ENCODE measurements around the gene KDELR3.

Gene KDELR3

DNA sequence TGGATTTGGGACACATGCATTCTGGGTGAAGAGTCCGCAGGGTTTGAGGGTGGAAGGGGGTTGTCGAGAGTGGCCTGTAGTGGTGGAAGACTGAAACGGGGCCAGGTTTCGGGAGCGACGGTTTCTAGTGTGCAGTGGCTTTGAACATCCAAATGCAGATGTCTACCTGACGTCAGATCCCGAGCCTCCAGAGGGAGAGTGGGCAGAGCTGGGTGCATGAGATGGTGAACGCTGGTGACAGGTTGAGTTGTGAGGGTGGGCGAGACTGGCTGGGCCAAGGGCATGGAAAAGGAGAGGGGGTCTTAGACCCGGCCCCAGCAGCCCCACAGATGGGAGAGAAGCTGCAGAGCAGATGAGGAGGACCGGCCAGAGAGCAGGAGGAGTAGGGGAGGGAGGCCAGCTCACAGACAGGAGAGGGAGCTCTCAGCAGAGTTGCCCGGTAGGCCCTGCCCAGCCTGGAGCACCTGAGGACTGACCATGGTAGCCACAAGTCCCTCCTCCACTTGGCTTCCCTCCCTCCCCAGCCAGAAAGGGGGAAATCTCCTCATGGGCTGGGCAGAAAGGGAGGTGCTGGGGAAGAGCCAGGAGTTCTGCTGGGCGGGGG is 27.0 kb upstream of the KDELR3 start:
- no peak for DNase-seq

DNA sequence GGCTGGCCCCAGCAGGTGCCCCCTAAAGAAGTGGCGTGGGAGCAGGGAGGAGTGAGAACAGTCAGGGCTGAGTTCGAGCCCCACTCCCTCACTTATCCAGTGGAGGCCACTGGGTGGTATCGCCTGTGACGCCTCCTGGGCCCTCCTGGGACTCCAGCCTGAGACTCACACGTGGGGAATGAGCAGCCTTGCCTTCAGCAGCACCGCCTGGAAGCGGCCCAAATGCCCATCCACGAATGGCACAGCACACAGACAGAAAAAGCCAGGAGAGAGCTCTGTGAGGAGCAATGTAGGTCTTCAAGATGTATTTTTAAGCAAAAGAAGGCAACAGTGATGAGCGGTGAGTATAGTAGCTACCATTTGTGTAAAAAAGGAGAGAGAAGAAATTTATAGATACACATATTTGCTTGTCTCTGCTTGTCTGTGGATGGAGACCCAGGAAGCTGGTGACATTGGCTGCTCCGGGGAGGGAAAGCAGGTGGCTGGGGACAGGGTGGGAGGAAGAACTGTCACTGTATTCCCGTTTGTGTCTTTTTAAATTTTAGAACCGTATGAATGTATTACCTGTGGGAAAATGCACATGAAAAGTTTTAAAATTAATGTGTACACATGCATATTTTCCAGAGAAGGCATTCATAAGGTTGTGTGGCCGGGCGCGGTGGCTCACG is 26.1 kb upstream of the KDELR3 start:
- no peak for DNase-seq

DNA sequence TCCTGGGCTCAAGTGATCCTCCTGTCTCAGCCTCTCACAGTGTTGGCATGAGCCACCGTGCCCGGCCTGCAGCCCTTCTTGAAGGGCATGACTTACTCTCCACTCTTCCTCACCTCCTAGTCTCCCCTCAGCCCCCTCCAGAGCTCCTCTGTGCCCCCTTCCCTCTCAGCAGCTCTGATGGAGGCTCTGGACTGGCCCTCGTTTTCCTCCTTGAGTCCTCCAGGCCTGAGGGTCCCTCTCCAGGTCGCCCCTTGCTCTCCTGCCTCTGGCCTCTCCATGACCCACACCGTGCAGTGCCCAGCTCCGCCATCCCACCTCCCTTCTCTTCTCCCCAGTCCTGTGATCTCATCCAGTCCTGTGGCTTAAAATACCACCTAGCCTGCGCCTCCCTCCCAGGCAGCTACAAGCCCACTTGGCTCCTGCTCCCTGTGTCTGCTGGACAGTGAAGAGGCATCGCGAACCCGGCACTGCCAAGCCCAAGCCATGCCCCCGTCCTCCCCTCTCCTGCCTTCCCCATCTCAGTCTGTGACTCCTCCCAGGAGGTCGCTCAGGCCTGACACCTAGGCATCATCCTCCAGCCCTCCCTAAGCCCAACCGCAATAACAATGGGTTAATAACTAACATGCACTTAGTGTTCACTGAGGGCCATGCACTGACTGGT is 24.8 kb upstream of the KDELR3 start:
- no peak for DNase-seq

DNA sequence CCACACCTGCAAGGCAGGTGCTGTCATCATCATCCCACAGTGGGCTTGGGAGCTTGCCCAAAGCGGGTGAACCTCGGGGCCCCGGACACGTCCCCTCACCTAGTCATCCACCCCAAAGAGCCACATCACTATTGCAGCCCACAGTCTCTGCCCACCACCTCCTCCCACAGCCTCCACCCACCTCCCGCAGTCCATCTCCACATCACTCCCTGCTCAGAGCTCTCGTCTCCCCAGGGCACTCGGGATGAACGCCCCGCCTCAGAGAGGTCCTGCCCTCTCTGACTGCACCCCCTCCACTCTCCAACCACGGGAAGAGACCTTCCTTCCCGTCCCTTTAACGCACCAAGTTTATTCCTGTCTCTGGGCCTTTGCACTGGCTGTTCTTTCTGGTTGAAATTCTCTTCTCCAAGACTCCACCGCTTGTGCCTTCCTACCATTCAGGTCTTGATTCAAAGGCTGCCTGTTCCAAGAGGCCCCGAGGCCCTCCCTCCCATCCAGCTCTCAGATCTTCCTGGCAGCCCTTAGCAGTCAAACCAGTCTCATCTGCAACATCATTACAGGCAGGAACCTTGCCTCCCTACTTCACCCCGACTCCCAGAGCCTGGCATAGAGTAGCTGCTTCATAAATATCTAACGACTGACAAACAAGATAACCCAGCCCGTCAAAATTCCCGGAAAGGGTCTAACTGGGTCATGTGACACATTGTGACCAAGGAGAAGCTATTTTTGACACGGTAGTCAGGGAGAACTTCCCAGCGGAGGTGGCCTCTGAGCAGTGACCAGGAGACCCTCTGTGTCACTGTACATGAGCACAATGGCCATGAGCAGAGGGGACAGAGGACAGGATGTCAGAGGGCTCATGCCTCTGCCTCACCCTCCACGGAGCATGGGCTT is 24.0 kb upstream of the KDELR3 start:
- DNase-seq, result no peak

DNA sequence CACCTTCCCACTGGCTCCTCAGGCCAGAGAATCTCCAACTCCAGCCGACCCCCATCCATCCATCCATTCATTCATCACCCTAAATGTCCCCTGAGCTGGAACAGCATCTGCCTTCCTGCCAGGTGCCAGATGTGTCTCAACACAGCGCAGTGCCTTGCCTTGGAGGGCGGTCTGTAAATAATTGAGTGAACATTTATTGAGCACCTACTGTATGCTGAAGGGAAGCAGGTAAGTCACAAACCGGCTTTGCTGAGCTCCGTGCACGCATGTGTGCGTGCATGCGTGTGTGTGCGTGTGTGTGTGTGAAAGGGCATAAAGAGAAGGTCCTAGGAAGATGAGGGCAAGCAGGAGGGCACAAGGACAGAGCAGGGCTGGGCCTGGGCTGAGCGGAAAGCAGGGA is 23.1 kb upstream of the KDELR3 start:
- no peak for DNase-seq

DNA sequence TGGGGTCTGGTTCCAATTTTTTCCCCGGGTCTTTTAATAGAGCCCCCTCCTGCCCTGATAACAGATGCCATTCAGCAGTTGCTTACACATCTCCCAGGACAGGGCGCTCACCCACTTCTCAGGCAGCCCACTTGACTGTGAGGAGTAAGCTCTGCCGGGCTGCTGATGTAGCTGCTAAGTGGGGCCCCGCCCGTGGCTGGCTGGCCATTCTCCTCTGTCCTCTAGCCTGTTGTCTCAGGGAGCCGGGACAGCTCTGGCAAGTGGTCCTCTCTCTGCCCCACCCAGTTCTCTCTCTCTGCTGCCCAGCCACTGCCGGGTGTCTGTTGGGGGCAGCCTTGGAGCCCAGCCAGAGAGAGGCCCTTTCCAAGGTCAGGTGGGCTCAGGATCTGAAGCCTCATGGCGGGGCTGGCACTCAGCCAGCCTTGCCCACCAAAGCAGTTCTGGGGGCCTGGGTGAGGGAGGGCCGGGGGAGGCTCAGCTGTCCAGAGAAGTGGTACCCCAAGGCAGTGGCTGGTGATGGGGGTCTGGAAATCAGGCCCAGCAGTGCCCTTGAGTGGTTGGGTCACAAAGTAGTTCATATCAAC is 21.8 kb upstream of the KDELR3 start:
- DNase-seq, result no peak

DNA sequence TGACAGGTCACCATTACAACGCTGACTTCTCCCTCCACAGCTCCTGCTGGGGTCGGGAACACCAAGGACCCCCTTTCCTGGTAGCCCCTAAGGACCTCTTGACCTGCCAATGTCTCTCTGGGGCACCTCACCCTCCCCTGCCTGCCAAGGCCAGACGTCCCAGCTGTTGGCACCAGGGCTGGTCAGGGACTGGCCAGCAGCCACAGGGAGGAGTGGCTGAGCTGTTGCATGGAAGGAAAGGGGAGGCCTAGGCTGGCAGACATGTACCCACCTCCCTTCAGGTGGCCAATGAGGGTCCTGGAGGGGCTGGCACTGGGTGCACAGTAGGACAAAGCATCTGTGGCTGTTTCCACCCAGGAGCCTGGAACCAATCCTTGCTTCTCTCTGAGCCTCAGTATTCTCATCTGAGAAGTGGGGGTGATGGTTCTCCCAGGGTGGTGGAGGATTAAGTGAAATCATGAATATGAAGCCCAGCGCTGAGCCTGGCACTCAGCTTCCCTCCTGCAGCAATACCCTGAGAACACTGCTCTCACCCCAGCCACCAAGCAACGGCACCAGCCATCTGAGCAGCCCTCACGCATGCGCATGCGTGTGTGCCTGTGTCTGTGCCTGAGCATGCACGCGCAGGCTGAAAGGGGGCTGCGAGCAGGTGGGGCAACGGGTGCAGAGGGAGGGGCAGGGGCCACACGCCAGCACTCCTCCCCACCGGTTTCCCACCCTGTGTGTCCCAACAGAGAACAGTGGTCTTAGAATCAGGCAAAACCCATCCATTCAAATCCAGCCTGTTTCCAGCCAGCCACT is 18.8 kb upstream of the KDELR3 start:
- no peak for DNase-seq

DNA sequence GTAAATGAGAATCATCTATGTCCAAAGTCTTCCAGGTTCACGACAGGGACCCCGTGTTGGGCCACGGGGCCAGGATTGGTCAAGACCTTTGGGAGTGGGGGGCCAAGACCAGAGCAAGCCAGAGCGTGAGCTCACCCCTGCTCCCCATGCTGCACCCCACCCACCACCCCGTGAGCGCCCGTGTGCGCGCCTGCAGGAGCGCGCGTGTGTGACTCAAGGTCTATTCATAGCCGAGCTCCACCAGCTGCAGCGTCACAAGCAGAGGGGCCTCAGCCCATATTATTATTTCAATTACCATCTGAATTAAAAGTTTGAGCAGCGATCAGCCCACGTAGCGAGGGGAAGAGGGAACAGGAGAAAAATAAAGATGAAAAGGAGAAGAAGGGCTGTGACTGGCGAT is 18.1 kb upstream of the KDELR3 start:
- DNase-seq, result no peak

DNA sequence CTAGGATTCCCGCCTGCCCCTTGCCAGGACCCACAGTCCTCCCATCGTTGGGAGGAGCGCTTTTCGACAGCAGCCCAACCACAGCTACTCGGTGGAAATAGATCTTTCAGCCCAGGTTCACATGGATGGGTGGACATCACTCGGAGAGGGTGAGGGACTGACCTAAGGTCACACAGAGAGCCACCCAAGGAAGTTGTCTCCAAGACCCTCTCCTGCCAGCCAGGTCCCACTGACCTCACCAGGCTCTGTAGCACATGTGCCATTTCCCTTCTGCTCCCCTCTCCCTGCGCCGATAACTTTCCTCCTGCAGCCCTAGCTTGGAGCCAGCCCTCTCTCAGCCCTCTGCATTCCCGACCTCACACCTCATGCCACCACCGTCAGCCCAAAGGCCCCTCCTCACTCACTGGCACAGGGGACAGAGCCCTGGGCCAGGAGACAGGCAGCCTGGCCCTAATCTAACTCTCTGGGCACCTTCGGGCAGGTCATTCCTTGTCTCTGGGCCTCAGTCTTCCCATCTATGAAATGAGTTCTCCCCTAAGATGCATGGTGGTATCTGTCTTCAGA is 17.6 kb upstream of the KDELR3 start:
- DNase-seq, result no peak

DNA sequence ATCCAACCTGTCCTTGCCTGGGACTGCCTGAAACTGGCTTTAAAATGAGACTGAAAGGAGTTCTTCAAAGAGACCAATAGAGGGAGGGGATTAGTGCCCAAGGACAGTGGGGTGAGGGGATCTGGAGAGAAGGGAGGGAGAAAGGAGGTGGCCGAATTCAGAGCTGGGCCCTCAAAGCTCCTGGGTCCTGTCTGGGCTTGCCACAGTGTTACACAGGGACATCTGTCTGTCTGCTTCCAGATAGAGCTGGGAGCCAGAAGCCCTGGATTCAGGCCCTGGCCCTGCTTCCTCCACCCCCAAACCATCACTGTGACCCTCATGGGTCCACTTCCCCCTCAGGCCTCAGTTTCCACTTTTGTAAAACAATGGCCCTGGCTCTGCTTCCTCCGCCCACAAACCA is 16.5 kb upstream of the KDELR3 start:
- no peak for DNase-seq

DNA sequence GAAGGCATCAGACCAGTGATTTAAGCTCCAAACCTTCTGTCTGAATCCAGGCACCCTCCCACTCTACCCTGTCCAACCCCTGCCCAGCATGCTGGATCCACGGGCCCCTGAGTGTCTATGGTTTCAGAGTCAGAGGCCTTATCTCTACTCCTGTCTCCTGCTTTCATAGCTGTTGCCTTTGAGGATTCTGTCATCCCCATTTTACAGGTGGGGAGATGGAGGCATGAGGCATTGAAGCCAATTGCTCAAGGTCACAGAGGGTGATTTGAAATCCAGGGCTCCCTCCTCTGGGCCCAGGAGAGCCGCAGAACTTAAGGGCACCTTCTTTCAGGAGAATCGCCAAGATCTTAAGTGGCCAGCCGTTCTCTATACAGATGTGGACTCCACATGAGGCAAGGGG is 16.0 kb upstream of the KDELR3 start:
- no peak for DNase-seq

DNA sequence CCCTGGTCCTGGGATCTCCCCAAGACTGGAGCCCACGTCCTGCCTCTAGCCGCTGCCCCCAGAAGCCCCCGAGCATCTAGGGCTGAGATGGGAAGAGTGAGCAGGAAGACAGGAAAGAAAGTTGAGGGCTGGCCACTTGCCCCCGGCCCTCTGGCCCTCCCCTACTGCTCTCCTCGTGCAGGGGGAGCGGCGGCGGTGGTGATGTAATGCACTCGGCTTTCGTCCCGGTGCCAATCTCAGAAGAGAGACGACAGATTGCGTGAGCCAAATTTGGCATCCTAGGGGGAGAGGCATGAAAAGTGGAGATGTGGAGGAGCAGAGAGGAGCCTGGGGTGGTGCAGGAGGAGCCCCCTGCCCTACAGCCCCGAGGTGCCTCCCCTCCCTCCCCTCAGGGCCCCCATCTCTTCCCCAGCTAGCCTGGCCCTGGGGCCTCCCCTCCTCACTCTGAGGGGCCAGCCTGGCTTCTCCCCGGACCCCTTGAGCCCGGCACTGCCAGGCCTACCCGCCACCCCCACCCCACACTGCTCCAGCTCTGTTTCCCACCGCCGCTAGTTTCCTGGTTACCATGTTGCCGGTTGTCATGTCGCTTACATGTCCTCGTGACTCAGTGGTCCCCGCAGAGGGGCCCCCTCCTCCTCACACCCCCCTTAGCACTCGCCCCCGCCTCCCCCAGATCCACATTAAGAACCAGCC is 15.4 kb upstream of the KDELR3 start:
- no peak for DNase-seq

DNA sequence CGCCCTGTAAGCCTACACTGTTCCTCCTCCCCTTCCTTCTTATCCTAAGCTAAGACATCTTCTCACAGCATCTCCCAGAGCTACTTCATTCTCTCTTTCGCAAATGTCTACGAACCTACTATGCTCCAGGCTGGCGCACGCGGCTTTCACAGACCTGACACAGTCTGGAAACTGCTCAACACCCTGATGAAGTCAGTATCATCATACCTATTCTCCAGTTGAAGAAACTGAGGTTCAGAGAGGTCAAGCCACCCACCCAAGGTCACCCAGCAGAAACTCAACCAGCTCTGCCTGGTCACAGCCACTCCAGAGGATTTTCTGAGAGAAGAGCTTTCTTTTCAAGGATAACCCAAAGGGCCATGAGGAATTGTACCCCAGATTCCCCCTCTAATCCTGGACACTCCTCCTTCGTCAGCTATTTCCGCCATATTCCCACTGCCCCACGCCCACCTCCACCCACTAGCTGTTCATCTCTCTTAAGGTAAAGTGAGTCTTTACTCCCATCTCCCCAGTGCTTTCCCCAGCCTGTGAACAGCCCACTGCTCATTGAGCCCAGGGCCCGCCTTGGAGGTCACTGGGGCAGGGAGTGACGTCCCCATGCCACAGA is 14.7 kb upstream of the KDELR3 start:
- no peak for DNase-seq

DNA sequence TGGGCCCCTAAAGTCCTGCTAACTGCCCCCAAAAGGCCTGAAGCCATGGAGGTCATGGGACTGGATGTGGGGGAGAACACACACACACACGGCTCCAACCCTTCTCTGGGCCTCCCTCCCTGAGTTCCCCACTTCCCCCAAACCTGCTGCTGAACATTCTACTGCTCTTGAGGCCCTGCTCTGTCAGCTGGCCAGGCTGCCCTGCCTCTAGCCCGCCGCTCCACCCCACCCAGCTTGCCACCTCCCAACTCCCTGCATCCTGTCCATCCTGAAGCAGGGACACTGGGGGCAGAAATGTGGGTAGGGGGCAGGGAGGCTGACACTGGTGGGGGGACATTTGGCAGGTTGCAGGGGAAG is 13.9 kb upstream of the KDELR3 start:
- no peak for DNase-seq

DNA sequence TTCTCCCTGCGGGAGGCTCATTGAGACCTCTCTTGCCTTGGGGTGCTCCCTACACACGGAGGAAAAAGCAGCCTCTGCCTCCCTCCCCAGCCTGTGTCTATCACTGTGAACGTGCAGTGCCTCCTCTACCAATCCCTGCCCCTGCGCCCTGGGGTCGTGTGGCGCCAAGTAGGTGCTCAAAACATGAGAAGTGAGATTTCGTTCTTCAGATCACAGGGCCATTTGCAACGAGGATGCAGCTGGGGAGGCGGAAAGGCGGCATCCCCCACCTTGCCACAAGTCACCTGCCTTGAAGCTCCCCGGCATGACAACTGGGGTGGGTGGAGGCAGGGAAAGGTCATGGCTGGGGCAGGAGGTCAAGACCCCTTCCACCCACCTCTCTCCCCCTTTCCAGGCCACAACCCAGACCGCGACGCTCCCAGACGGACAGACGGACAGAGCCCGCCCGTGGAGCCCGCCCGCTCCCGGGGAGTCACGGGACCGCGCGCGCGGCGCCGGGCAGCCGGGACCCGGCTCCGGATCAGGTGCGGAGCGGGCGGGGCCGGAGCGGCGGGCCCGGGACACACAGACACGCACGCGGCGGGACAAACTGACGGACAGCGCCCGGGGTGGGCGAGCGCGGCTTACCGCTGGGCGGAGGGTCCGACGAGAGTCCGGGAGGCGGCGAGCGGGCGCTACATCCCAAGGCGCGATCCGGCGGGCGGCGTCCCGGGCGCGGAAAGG is 13.4 kb upstream of the KDELR3 start:
- no peak for DNase-seq

DNA sequence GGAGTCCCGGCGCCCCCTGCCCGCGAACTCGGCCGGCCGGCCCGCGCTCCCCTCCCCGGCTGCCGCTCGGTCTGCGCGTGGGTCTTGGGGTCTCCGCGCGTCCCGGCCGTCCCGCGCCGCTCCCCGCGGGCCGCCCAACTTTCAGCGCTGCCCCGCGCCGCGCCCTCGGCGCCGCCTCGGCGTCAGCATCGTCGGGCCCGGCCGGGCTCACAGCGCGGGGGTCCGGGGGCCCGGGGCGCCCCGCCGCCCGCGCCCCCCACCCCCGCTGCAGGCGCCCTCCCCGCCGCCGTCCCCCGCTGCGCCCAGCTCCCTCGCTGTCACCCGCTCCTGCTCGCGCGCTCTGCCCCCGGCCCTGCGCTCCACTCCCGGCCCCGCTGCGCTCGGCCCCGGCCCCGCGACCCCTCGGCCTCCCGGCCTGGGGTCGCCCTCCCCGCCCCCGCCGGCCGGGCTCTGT is 12.8 kb upstream of the KDELR3 start, which contains the start of gene KCNJ4:
KCNJ4 (minus strand) TSS at position 124 of the 454 bp plus-strand sequence. CDS start 27,067 bp downstream, outside the sequence.
- no peak for DNase-seq

DNA sequence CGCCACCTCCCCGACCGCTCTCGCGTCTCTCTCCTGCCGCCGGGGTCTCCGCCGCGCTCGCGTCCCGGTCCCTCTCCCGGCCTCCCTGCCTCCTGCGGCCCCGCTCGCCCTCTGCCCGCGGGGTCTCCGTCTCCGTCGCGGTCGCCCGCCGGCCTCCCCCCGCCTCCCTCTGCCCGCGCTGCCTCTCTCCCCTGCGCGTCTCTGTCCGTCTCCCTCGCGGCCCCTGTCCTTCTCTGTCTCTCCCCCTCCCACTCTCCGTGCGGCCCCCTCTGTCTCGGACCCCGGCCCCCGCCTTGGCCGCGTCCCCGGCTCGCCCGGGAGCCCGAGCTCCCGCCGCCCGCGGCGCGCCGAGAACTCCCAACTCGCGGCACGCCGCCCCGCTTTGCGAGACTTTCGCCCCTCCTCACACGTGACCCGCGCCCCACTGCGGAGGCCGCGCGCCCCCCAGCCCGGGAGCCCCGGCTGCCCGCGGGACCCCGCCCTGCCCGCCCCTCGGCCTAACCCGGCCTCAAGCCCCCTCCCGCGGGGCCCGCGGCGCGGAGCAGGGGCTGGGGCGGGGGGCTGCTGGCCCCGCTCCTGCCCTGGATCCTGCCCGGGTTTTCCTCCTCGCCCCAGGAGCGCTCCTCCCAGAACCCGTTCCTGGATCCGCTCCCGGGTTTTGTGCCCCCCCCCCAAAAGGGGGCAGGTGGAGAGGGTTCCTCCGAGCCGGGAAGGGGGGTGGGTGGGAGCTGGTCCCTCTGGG is 12.2 kb upstream of the KDELR3 start:
- DNase-seq, result no peak

DNA sequence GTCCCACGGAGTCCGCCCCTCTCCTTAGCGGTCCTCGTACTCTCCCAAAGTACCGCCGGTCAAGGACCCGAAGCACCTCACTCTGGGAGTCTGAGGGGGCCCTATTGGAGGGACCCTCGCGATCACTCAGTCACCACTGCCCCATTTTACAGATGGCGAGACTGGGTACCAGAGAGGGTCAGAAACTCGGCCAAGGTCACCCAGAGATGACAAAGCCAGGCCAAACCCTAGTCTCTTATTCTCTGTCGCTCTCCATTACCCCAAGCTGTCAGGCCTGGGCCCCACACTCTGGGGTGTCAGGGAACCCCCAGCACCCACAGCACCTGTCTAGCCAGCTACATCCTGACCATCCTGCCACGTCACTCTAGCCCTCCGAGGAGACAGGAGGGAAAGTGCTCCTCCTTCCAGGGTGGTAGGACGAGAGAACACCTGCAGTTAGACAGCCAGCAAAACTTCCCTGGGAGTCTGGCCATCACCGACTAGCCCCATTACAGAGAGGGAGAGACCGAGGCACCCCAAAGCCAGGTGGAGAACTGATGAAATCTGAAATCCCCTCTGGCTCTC is 11.5 kb upstream of the KDELR3 start:
- DNase-seq, result no peak

Measured in effector CD4-positive, alpha-beta T cell (primary cell).